Aorta (tissue), 5 donors: ENCODE measurements around the gene FNDC4. TPM values are rescaled to one million over a fixed set of nuclear protein-coding genes. Genes with fewer than 3 reads are reported as not detected.

Experiments
- ATAC-seq: fragments of 200-7000 bp; cut with Tn5 transposase; one replicate; pipeline ENCODE4 v1.9.1; 2022; ENCODE audit warnings: moderate library complexity; ENCODE audit not compliant: low FRiP score
- DNase-seq, 2 donors: peaks; one replicate each; pipeline ENCODE4 v3.0.0-alpha.2; 2020
- H3K27ac ChIP-seq, 2 donors: one replicate each; pipeline ENCODE4 v1.5.1; 2013; ENCODE audit warnings: low read length in 2 of 2, mild to moderate bottlenecking in 2 of 2, moderate library complexity in 2 of 2, control low read depth in 1 of 2, inconsistent platforms in 1 of 2, low read depth in 1 of 2
- H3K27me3 ChIP-seq, 2 donors: one replicate each; pipeline ENCODE4 v1.6.1; 2013; ENCODE audit warnings: control low read depth in 1 of 2, low read length in 1 of 2, mild to moderate bottlenecking in 1 of 2, moderate library complexity in 1 of 2; ENCODE audit not compliant: insufficient read depth in 2 of 2, control insufficient read depth in 1 of 2
- H3K36me3 ChIP-seq, 2 donors: one replicate each; pipeline ENCODE4 v1.6.1; 2013; ENCODE audit warnings: control low read depth in 1 of 2, low read length in 1 of 2, mild to moderate bottlenecking in 1 of 2; ENCODE audit not compliant: insufficient read depth in 2 of 2, control insufficient read depth in 1 of 2
- H3K4me1 ChIP-seq, 2 donors: one replicate each; pipeline ENCODE4 v1.6.1; 2013; ENCODE audit warnings: low read length in 2 of 2, control low read depth in 1 of 2, mild to moderate bottlenecking in 1 of 2, moderate library complexity in 1 of 2; ENCODE audit not compliant: insufficient read depth in 2 of 2, control insufficient read depth in 1 of 2
- H3K4me3 ChIP-seq, 2 donors: one replicate each; pipeline ENCODE4 v1.5.1; 2013; ENCODE audit warnings: low read length in 2 of 2, control low read depth in 1 of 2, mild to moderate bottlenecking in 1 of 2
- H3K9me3 ChIP-seq: one replicate; pipeline ENCODE4 v1.6.1; 2013; ENCODE audit warnings: mild to moderate bottlenecking, low read length; ENCODE audit not compliant: control insufficient read depth
- WGBS, 2 donors: extraction: QIAGEN DNeasy Blood & Tissue Kit; methylation state at CpG; one replicate each; pipeline ENCODE4 v1.1.7; 2013; 5-methylcytosine and 5-hydroxymethylcytosine counted together
- intact Hi-C, 2 donors: fragments of 100-400 bp; cut with DNase I; formaldehyde crosslinking; loops; one replicate each; pipeline versions ENCODE4 v1.14.2 to v1.15.0; 2022
- polyA plus RNA-seq, 2 donors: library from polyadenylated mRNA; stranded (reverse); fragments of 200-250 nt; gene quantifications; one replicate each; pipeline ENCODE4 v1.2.3, GENCODE V29; 2013
- total RNA-seq, 2 donors: library from RNA; stranded (reverse); fragmentation: NEBNext Ultra II Directional; extraction: Animal tissue kit (Norgen Biotek cat#: 25700); gene quantifications; one replicate each; pipeline ENCODE4 v1.2.1, GENCODE V29; 2021
- donor health status: healthy with polysubstance abuse.
- donor health status: Bipolar disorder and iron deficiency.
- donor health status: DM: no; HTN: no; CAD: no.
- donor health status: DM: no; HTN: no; CAD: no.
- donor health status: DM: yes; HTN: yes; CAD: no.

FNDC4 gene
- total and polyA plus RNA-seq, 4 donors: 12.1 to 39.0 (median 20.0) TPM

GRCh38 chr2:27497288-27497627, 2.3 kb upstream of the FNDC4 start:
- Histone ChIP-seq H3K27me3 (no peaks in the 10 kb centered on the region), H3K4me1 (no peaks in the 10 kb centered on the region), H3K36me3 (no peaks in the 10 kb centered on the region), H3K27ac (no peak overlapping the region), H3K4me3 (no peak overlapping the region), H3K9me3 (no peaks in the 10 kb centered on the region)
- 58 to 73% methylated on average over 4 of the region's 4 CpGs for WGBS, 2 donors
- intact Hi-C loops: loop anchor here (10.0 kb wide), 2 partner anchors 88 to 128 kb away; partner anchors contain the start of genes CCDC121 (in 1 of the 2), GPN1 (in 1 of the 2) and ZNF512 (in 1 of the 2)
- DNase-seq: no peak
- ATAC-seq: no peak

GRCh38 chr2:27496357-27497287, 1.6 kb upstream of the FNDC4 start, which contains the start of gene GCKR:
TSS of gene GCKR (plus strand) at chr2:27496839. CDS start at chr2:27496905, 66 bp downstream.
- no peak for DNase-seq
- Histone ChIP-seq H3K4me3 (no peak within 1 kb of the TSS), H3K27me3 (no peaks in the 10 kb centered on the region), H3K27ac (no peak within 1 kb of the TSS), H3K36me3 (no peaks in the 10 kb centered on the region), H3K4me1 (no peaks in the 10 kb centered on the region), H3K9me3 (no peaks in the 10 kb centered on the region)
- intact Hi-C loops: loop anchor here (10.0 kb wide), 2 partner anchors 88 to 128 kb away; partner anchors contain the start of genes CCDC121 (in 1 of the 2), GPN1 (in 1 of the 2) and ZNF512 (in 1 of the 2)
- WGBS, 2 donors: 73 to 75% methylated on average over 12 of the region's 12 CpGs
- no peak for ATAC-seq

- H3K9me3 ChIP-seq: no peaks in the 10 kb centered on the region
- WGBS, 2 donors: 42 to 43% methylated on average over 4 of the region's 4 CpGs
- DNase-seq (no peak), ATAC-seq (no peak)
- H3K4me1 ChIP-seq: no peaks in the 10 kb centered on the region
- H3K36me3 ChIP-seq: no peaks in the 10 kb centered on the region
- H3K27ac ChIP-seq: no peak overlapping the region
- intact Hi-C loops: loop anchor here (10.0 kb wide), 2 partner anchors 89 to 129 kb away; partner anchors contain the start of genes CCDC121 (in 1 of the 2), GPN1 (in 1 of the 2) and ZNF512 (in 1 of the 2)
- no peaks in the 10 kb centered on the region for H3K27me3 ChIP-seq
- H3K4me3 ChIP-seq: no peak overlapping the region
These were observed 898 bp upstream of the FNDC4 start for GRCh38 chr2:27495840-27496356.

- peak; percentile 67 to 87 for DNase-seq
- Histone ChIP-seq H3K4me1 (no peaks in the 10 kb centered on the region), H3K36me3 (no peaks in the 10 kb centered on the region), H3K9me3 (no peaks in the 10 kb centered on the region), H3K4me3 (peak overlapping the region; percentile 82 to 86), H3K27ac (peak overlapping the region; percentile 14 to 17), H3K27me3 (no peaks in the 10 kb centered on the region)
- 8 to 11% methylated on average over 30 to 35 of the region's 35 CpGs for WGBS, 2 donors
- intact Hi-C loops: loop anchor here (5.0 to 10.0 kb wide), 3 partner anchors 67 to 130 kb away; partner anchors contain the start of genes CCDC121 (in 1 of the 2), GPN1 (in 1 of the 2), NRBP1 (in 1 of the 2) and ZNF512 (in 1 of the 2)
- ATAC-seq: peak; percentile 40
These were observed 586 bp downstream of the FNDC4 start for GRCh38 chr2:27494284-27494943.

- H3K4me1 ChIP-seq: no peaks in the 10 kb centered on the region
- H3K4me3 ChIP-seq: no peak overlapping the region
- ATAC-seq (peak; percentile 21), DNase-seq (no peak)
- intact Hi-C loops: loop anchor here (5.0 to 10.0 kb wide), 3 partner anchors 67 to 131 kb away; partner anchors contain the start of genes CCDC121 (in 1 of the 2), GPN1 (in 1 of the 2), NRBP1 (in 1 of the 2) and ZNF512 (in 1 of the 2)
- H3K9me3 ChIP-seq: no peaks in the 10 kb centered on the region
- H3K36me3 ChIP-seq: no peaks in the 10 kb centered on the region
- peak overlapping the region in 1 of 2 donors; percentile 11 for H3K27ac ChIP-seq
- 86 to 89% methylated on average over 13 of the region's 13 CpGs for WGBS, 2 donors
- H3K27me3 ChIP-seq: no peaks in the 10 kb centered on the region
These were observed 1.1 kb downstream of the FNDC4 start for GRCh38 chr2:27493948-27494283.

- Histone ChIP-seq H3K9me3 (no peaks in the 10 kb centered on the region), H3K36me3 (no peaks in the 10 kb centered on the region), H3K4me1 (no peaks in the 10 kb centered on the region), H3K27me3 (no peaks in the 10 kb centered on the region), H3K4me3 (no peak overlapping the region), H3K27ac (no peak overlapping the region)
- ATAC-seq (no peak), DNase-seq (no peak)
- 86 to 92% methylated on average over 4 of the region's 4 CpGs for WGBS, 2 donors
- intact Hi-C loops: loop anchor here (5.0 to 10.0 kb wide), 3 partner anchors 65 to 132 kb away; partner anchors contain the start of genes CCDC121 (in 1 of the 2), GPN1 (in 1 of the 2), NRBP1 (in 1 of the 2) and ZNF512 (in 1 of the 2)
These were observed 2.4 kb downstream of the FNDC4 start for GRCh38 chr2:27492557-27492956.

- 4% methylated on average over 43 of the region's 43 CpGs for WGBS, 2 donors
- H3K4me1 ChIP-seq: no peaks in the 10 kb centered on the region
- H3K27me3 ChIP-seq: no peaks in the 10 kb centered on the region
- H3K9me3 ChIP-seq: no peaks in the 10 kb centered on the region
- intact Hi-C loops: loop anchor here (5.0 to 10.0 kb wide), 3 partner anchors 62 to 135 kb away; partner anchors contain the start of genes CCDC121 (in 1 of the 2), GPN1 (in 1 of the 2), NRBP1 (in 1 of the 2) and ZNF512 (in 1 of the 2)
- DNase-seq (peak; percentile 99), ATAC-seq (peak; percentile 96)
- H3K4me3 ChIP-seq: peak within 1 kb of the TSS; percentile 48 to 60
- H3K36me3 ChIP-seq: peaks cover 0 to 3% of the 10 kb centered on the region in 2 donors
- H3K27ac ChIP-seq: peak within 1 kb of the TSS in 1 of 2 donors; percentile 39
These were observed 5.3 kb downstream of the FNDC4 start, which contains the start of gene IFT172 for GRCh38 chr2:27489498-27490397. TSS of gene IFT172 (minus strand) at chr2:27489743. CDS start at chr2:27489653, 90 bp downstream.
